HL-60 (cell line): ENCODE results near the gene CHMP1A.
A peak's percentile ranks its signal among the peaks of the same experiment; 100 is the strongest.

Source experiments
- DNase-seq, 2 experiments: peaks; one replicate each; pipeline ENCODE4 v3.0.0-alpha.2; 2010 to 2020; ENCODE audit warnings: low read depth in 1 of 2, low spot score in 1 of 2
- H3K27ac ChIP-seq: fragments of 250-450 bp; sonication (Bioruptor Pico); replicated peaks from 2 replicates; pipeline ENCODE4 v1.5.1; 2020; ENCODE audit warnings: mild to moderate bottlenecking, moderate library complexity
- H3K27me3 ChIP-seq: fragments of 250-450 bp; sonication (Bioruptor Pico); 2 replicates; pipeline ENCODE4 v1.5.1; 2021; ENCODE audit warnings: mild to moderate bottlenecking, moderate library complexity; ENCODE audit not compliant: insufficient read depth, poor library complexity, severe bottlenecking
- H3K4me3 ChIP-seq: replicated peaks from 2 replicates; pipeline ENCODE4 v1.5.1; 2011; ENCODE audit warnings: mild to moderate bottlenecking, control low read depth, low read length; ENCODE audit not compliant: insufficient read depth
- GABPA ChIP-seq: IDR thresholded peaks from 2 replicates; pipeline ENCODE4 v1.6.1; 2012; ENCODE audit warnings: low read depth
- POLR2AphosphoS5 ChIP-seq: IDR thresholded peaks from 2 replicates; pipeline ENCODE4 v1.6.1; 2012; ENCODE audit warnings: low read depth
- SPI1 ChIP-seq: IDR thresholded peaks from 2 replicates; pipeline ENCODE4 v1.6.1; 2012; ENCODE audit warnings: low read depth, mild to moderate bottlenecking, borderline replicate concordance
- TF ChIP-seq, protein P1 (sequence below): IDR thresholded peaks from 2 replicates; pipeline ENCODE4 v1.6.1; 2012; ENCODE audit warnings: low read depth; ENCODE audit not compliant: insufficient replicate concordance
- TF ChIP-seq, protein P2 (sequence below): IDR thresholded peaks from one replicate; pipeline ENCODE4 v1.5.1; 2011; ENCODE audit warnings: low read length, control low read depth, inconsistent platforms; ENCODE audit not compliant: insufficient read depth

The CHMP1A gene

DNA sequence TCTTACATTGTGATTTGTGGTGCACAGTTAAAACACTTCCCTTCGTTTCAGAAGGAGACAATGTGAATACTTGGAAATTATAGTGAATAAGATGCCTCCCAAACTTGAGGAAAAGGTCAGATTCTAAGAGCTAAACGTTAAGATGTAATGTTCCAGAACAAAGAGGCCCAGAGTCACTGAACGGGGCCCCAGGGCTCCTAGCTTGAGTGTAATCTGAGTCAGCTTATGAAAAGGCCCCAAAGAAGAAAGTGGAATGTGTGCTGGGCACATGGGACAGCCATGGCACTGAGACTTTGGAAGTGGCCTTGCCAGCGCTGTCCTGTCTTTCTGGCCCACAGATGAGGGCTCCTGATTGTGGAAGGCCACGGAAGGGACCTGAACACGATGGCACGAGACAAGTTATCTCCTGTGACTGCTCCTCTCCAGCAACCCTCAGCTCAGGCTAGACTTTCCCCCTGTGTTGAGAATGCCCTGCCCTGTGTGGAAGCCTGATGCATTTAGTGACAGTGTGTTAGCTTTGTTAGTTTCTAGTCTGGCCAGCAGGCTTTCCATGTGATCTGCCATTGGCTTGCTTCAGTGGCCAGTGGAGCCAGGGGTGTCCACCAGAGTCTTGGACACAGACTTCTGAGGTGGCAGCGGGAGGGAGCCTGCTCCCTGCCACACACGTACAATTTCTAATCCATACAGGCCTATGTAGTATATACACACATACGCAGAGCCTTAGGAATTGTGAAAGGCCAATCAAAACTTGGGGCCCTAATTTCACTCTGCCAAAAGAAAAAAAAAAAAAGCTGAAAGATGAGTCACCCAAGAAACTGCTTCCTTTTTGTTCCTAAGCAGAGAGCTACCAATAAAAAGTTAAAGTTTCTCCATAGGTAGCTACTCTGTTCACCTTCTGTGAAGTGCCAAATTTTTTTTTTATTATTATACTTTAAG, 13.3 kb upstream of the CHMP1A start:
- TF ChIP-seq, protein P1, sequence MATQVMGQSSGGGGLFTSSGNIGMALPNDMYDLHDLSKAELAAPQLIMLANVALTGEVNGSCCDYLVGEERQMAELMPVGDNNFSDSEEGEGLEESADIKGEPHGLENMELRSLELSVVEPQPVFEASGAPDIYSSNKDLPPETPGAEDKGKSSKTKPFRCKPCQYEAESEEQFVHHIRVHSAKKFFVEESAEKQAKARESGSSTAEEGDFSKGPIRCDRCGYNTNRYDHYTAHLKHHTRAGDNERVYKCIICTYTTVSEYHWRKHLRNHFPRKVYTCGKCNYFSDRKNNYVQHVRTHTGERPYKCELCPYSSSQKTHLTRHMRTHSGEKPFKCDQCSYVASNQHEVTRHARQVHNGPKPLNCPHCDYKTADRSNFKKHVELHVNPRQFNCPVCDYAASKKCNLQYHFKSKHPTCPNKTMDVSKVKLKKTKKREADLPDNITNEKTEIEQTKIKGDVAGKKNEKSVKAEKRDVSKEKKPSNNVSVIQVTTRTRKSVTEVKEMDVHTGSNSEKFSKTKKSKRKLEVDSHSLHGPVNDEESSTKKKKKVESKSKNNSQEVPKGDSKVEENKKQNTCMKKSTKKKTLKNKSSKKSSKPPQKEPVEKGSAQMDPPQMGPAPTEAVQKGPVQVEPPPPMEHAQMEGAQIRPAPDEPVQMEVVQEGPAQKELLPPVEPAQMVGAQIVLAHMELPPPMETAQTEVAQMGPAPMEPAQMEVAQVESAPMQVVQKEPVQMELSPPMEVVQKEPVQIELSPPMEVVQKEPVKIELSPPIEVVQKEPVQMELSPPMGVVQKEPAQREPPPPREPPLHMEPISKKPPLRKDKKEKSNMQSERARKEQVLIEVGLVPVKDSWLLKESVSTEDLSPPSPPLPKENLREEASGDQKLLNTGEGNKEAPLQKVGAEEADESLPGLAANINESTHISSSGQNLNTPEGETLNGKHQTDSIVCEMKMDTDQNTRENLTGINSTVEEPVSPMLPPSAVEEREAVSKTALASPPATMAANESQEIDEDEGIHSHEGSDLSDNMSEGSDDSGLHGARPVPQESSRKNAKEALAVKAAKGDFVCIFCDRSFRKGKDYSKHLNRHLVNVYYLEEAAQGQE, result no peak
- TF ChIP-seq SPI1 (no peak), POLR2AphosphoS5 (no peak), GABPA (no peak)
- TF ChIP-seq, protein P2, sequence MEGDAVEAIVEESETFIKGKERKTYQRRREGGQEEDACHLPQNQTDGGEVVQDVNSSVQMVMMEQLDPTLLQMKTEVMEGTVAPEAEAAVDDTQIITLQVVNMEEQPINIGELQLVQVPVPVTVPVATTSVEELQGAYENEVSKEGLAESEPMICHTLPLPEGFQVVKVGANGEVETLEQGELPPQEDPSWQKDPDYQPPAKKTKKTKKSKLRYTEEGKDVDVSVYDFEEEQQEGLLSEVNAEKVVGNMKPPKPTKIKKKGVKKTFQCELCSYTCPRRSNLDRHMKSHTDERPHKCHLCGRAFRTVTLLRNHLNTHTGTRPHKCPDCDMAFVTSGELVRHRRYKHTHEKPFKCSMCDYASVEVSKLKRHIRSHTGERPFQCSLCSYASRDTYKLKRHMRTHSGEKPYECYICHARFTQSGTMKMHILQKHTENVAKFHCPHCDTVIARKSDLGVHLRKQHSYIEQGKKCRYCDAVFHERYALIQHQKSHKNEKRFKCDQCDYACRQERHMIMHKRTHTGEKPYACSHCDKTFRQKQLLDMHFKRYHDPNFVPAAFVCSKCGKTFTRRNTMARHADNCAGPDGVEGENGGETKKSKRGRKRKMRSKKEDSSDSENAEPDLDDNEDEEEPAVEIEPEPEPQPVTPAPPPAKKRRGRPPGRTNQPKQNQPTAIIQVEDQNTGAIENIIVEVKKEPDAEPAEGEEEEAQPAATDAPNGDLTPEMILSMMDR, result no peak
- Histone ChIP-seq H3K27ac (no peak overlapping the region), H3K4me3 (no peak overlapping the region), H3K27me3 (no peaks in the 10 kb centered on the region)
- DNase-seq, result peak in 1 of 2 experiments; percentile 32

DNA sequence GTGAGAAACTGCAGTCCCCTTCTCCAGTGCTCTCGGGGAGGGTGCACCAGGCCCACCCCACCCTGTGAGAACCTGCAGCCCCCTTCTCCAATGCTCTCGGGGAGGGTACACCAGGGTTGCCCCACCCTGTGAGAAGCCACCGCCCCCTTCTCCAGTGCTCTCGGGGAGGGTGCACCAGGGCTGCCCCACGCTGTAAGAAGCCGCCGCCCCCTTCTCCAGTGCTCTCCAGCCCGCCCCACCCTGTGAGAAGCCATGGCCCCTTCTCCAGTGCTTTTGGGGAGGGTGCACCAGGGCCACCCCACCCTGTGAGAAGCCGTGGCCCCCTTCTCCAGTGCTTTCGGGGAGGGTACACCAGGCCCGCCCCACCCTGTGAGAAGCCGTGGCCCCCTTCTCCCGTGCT, 12.2 kb upstream of the CHMP1A start:
- no peak for DNase-seq
- no peaks in the 10 kb centered on the region for H3K27me3 ChIP-seq
- H3K4me3 ChIP-seq, result no peak overlapping the region
- no peak for TF ChIP-seq POLR2AphosphoS5
- no peak for TF ChIP-seq SPI1
- no peak for TF ChIP-seq GABPA
- TF ChIP-seq, protein P1, result no peak
- TF ChIP-seq, protein P2, result no peak
- no peak overlapping the region for H3K27ac ChIP-seq

DNA sequence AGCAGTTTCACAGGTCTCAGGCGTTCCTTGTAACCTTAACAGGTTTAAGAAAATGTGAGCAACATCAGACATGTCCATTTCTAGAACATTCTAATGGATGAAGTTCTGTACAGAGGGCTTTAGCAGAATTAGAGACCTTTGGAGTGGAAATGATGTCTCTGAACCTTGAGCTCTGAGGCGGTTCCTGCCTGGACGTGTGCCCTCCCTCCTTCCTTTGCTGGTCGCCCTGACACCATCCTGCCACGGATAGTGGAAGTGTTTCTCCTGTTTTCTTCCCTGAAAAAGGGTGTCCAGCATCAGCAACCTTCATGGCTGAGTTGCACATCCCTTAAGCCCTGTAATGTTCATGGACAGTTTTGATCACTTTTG, 11.3 kb upstream of the CHMP1A start:
- Histone ChIP-seq H3K27ac (no peak overlapping the region), H3K4me3 (no peak overlapping the region), H3K27me3 (no peaks in the 10 kb centered on the region)
- no peak for DNase-seq
- TF ChIP-seq, protein P2, result no peak
- TF ChIP-seq, protein P1, result no peak
- TF ChIP-seq POLR2AphosphoS5 (no peak), GABPA (no peak), SPI1 (no peak)
